OCI-LY7 (cell line): ENCODE data around the gene FAM227A. TPM values are rescaled to one million over a fixed set of nuclear protein-coding genes. Genes with fewer than 3 reads are reported as not detected.
A peak's percentile ranks its signal among the peaks of the same experiment; 100 is the strongest.

ENCODE experiments used
- BruUV-seq: library from RNA; stranded (reverse); fragments of 400-500 nt; replicated peaks from 2 replicates; lab custom pipeline; 2021; lab: Mats Ljungman, UMichigan
- CTCF ChIA-PET: fragments of 300-600 bp; sonication (Branson Sonifier 250); formaldehyde crosslinking; loops from one replicate; lab custom pipeline; 2022; ENCODE audit warnings: antibody characterized with exemption; ENCODE audit not compliant: unreplicated experiment; lab: Charles Lee
- POLR2A ChIA-PET: fragments of 300-600 bp; sonication (Branson Sonifier 250); formaldehyde crosslinking; loops from one replicate; lab custom pipeline; 2022; ENCODE audit warnings: antibody characterized with exemption; lab: Charles Lee
- DNase-seq: peaks from one replicate; pipeline ENCODE4 v3.0.0-alpha.2; 2015; ENCODE audit warnings: low spot score
- H2AFZ ChIP-seq: fragments of 200-600 bp; sonication (generic), shearing (Covaris generic); 2 replicates; pipeline ENCODE4 v1.6.1; 2014; ENCODE audit warnings: mild to moderate bottlenecking, antibody characterized with exemption, low read length, moderate library complexity
- H3K27ac ChIP-seq: fragments of 200-600 bp; sonication (generic); 2 replicates; pipeline ENCODE4 v1.5.1; 2014; ENCODE audit warnings: mixed run types, low read depth, mild to moderate bottlenecking, moderate library complexity, low read length, inconsistent platforms; ENCODE audit not compliant: poor library complexity, severe bottlenecking
- H3K36me3 ChIP-seq: fragments of 200-600 bp; sonication (generic); 2 replicates; pipeline ENCODE4 v1.6.1; 2014; ENCODE audit warnings: mild to moderate bottlenecking, antibody characterized with exemption, low read length, moderate library complexity, mixed read lengths; ENCODE audit not compliant: insufficient read depth
- H3K4me1 ChIP-seq: fragments of 200-600 bp; sonication (generic); 2 replicates; pipeline ENCODE4 v1.5.1; 2014; ENCODE audit warnings: mild to moderate bottlenecking, low read length; ENCODE audit not compliant: insufficient read depth, poor library complexity, severe bottlenecking
- H3K4me2 ChIP-seq: fragments of 200-600 bp; sonication (generic); 2 replicates; pipeline ENCODE4 v1.6.1; 2014; ENCODE audit warnings: mild to moderate bottlenecking, low read length
- H3K4me3 ChIP-seq: fragments of 200-600 bp; sonication (generic); 2 replicates; pipeline ENCODE4 v1.5.1; 2014; ENCODE audit warnings: mild to moderate bottlenecking, low read depth, low read length; ENCODE audit not compliant: poor library complexity, severe bottlenecking
- H3K79me2 ChIP-seq: fragments of 200-600 bp; sonication (generic); 2 replicates; pipeline ENCODE4 v1.6.1; 2016; ENCODE audit warnings: low read depth, mild to moderate bottlenecking, low read length, moderate library complexity, mixed read lengths; ENCODE audit not compliant: insufficient read depth
- H3K9me2 ChIP-seq: fragments of 200-600 bp; sonication (generic); 2 replicates; pipeline ENCODE4 v1.6.1; 2016; ENCODE audit warnings: mild to moderate bottlenecking, low read length, mixed read lengths; ENCODE audit not compliant: insufficient read depth
- H3K9me3 ChIP-seq: fragments of 200-600 bp; sonication (generic); 2 replicates; pipeline ENCODE4 v1.6.1; 2014; ENCODE audit warnings: mild to moderate bottlenecking, mixed run types, low read length, mixed read lengths
- H4K20me1 ChIP-seq: fragments of 200-600 bp; sonication (generic); 2 replicates; pipeline ENCODE4 v1.6.1; 2014; ENCODE audit warnings: mild to moderate bottlenecking, antibody characterized with exemption, low read length, moderate library complexity, mixed read lengths; ENCODE audit not compliant: insufficient read depth
- CTCF ChIP-seq: fragments of 200-600 bp; sonication (generic); conservative IDR thresholded peaks from 2 replicates; pipeline ENCODE4 v1.5.1; 2014; ENCODE audit warnings: mild to moderate bottlenecking, antibody characterized with exemption, low read length, moderate library complexity, mixed read lengths
- EZH2phosphoT487 ChIP-seq: fragments of 200-600 bp; sonication (generic); IDR thresholded peaks from 2 replicates; pipeline ENCODE4 v1.6.1; 2018; ENCODE audit warnings: low read depth, borderline replicate concordance, mild to moderate bottlenecking, mixed run types, antibody characterized with exemption, low read length, moderate library complexity, mixed read lengths
- intact Hi-C: fragments of 100-400 bp; cut with micrococcal nuclease; formaldehyde crosslinking; loops from one replicate; pipeline ENCODE4 v1.10.0; 2022; ENCODE audit not compliant: unreplicated experiment
- total RNA-seq, 2 experiments: library from RNA; depleted of rRNA in 1 of 2; stranded (reverse); fragments of >200 nt in 1 of 2; shearing (Covaris generic) in 1 of 2; gene quantifications; 2 replicates each; pipeline ENCODE4 v1.2.3, GENCODE V29; 2014 to 2022

The FAM227A gene
- total RNA-seq, 2 experiments from 2014 or later, result 0.16 to 0.57 TPM

- TF ChIP-seq CTCF (no peak), EZH2phosphoT487 (no peak)
Measured at GRCh38 chr22:38698407-38699094, 42.4 kb upstream of the FAM227A start.

GRCh38 chr22:38697425-38698089, 41.4 kb upstream of the FAM227A start:
- Histone ChIP-seq H3K4me3 (peak overlapping the region; percentile 91), H3K9me2 (no peaks in the 10 kb centered on the region)
- POLR2A ChIA-PET, result interaction anchor here (0.6 to 4.7 kb wide), 4 partner anchors 11 to 642 kb away, joined by 3 to 18 read pairs (median 4); partner anchors contain the start of gene TOMM22

More at GRCh38 chr22:38698407-38699094, 42.4 kb upstream of the FAM227A start:
- DNase-seq, result no peak
- H3K9me2 ChIP-seq, result no peaks in the 10 kb centered on the region
- H3K4me1 ChIP-seq, result peaks cover 56% of the 10 kb centered on the region
- H3K4me3 ChIP-seq, result peak overlapping the region; percentile 91
- no peak overlapping the region for H2AFZ ChIP-seq
- POLR2A ChIA-PET, result interaction anchor here (0.5 to 4.7 kb wide), 5 partner anchors 9 to 493 kb away, joined by 3 to 18 read pairs (median 4); partner anchors contain the start of gene TOMM22
- H3K9me3 ChIP-seq, result no peaks in the 10 kb centered on the region
- CTCF ChIA-PET, result interaction anchor here (1.4 kb wide), 1 partner anchor 17 kb away, joined by 6 read pairs; the partner anchor contains the start of gene TOMM22
- H3K4me2 ChIP-seq, result peak overlapping the region; percentile 95
- H3K27ac ChIP-seq, result no peak overlapping the region
- peaks cover 37% of the 10 kb centered on the region for H3K79me2 ChIP-seq
- no TSS peak for BruUV-seq
- peaks cover 52% of the 10 kb centered on the region for H3K36me3 ChIP-seq
- intact Hi-C loops, result no loop called here
- H4K20me1 ChIP-seq, result peaks cover 8% of the 10 kb centered on the region; the same call in 1 of the 2 replicates

More at GRCh38 chr22:38697425-38698089, 41.4 kb upstream of the FAM227A start:
- Histone ChIP-seq H3K4me1 (peaks cover 49% of the 10 kb centered on the region), H3K9me3 (no peaks in the 10 kb centered on the region), H3K27ac (no peak overlapping the region), H2AFZ (no peak overlapping the region), H3K4me2 (peak overlapping the region; percentile 95), H3K36me3 (peaks cover 61% of the 10 kb centered on the region), H3K79me2 (peaks cover 37% of the 10 kb centered on the region), H4K20me1 (peaks cover 8% of the 10 kb centered on the region; the same call in 1 of the 2 replicates)
- DNase-seq, result no peak
- CTCF ChIA-PET, result no interaction called here
- TF ChIP-seq EZH2phosphoT487 (no peak), CTCF (no peak)
- intact Hi-C loops, result no loop called here
- no TSS peak for BruUV-seq
